WTC11 (cell line): ENCODE measurements around the gene UBL3. TPM values are rescaled to one million over a fixed set of nuclear protein-coding genes. Genes with fewer than 3 reads are reported as not detected.

Experiments
- ATAC-seq: fragments of 200-7000 bp; cut with Tn5 transposase; 2 replicates; pipeline ENCODE4 v1.10.0; 2021; ENCODE audit warnings: mild to moderate bottlenecking, moderate library complexity
- CTCF ChIA-PET: fragments of 300-600 bp; sonication (Branson Sonifier 250); formaldehyde crosslinking; loops from one replicate; lab custom pipeline; 2021; ENCODE audit warnings: antibody characterized with exemption; lab: Charles Lee
- POLR2A ChIA-PET: fragments of 350-600 bp; sonication (Branson Sonifier 250); formaldehyde crosslinking; loops from one replicate; lab custom pipeline; 2021; ENCODE audit warnings: antibody characterized with exemption; lab: Charles Lee
- DNase-seq: peaks from one replicate; pipeline ENCODE4 v3.0.0; 2021; ENCODE audit warnings: low spot score
- H3K27ac Mint-ChIP-seq: 2 replicates; pipeline ENCODE4 v1.8.0; 2021; ENCODE audit warnings: mixed read lengths
- H3K27me3 Mint-ChIP-seq: 2 replicates; pipeline ENCODE4 v1.8.0; 2021; ENCODE audit warnings: low read depth, mild to moderate bottlenecking, moderate library complexity, mixed read lengths
- H3K36me3 Mint-ChIP-seq: 2 replicates; pipeline ENCODE4 v1.8.0; 2021; ENCODE audit warnings: mixed read lengths
- H3K4me1 Mint-ChIP-seq: 2 replicates; pipeline ENCODE4 v1.8.0; 2022; ENCODE audit warnings: mixed read lengths
- H3K4me3 Mint-ChIP-seq: 2 replicates; pipeline ENCODE4 v1.8.0; 2021; ENCODE audit warnings: mild to moderate bottlenecking, moderate library complexity, mixed read lengths
- H3K9me3 Mint-ChIP-seq: 2 replicates; pipeline ENCODE4 v1.8.0; 2021; ENCODE audit warnings: mixed read lengths
- CBFB ChIP-seq: sonication (generic); formaldehyde crosslinking; IDR thresholded peaks from 2 replicates; pipeline ENCODE4 v1.8.1; 2022; ENCODE audit warnings: mild to moderate bottlenecking, low read depth, missing genetic modification reagents
- CREB1 ChIP-seq: sonication (generic); formaldehyde crosslinking; IDR thresholded peaks from 2 replicates; pipeline ENCODE4 v1.8.0; 2023; ENCODE audit warnings: mild to moderate bottlenecking, missing genetic modification reagents
- ESRRA ChIP-seq: sonication (generic); formaldehyde crosslinking; IDR thresholded peaks from 2 replicates; pipeline ENCODE4 v1.8.1; 2022; ENCODE audit warnings: mild to moderate bottlenecking, missing genetic modification reagents, borderline replicate concordance
- FOXJ3 ChIP-seq: sonication (generic); formaldehyde crosslinking; IDR thresholded peaks from 2 replicates; pipeline ENCODE4 v1.9.0; 2021; ENCODE audit warnings: missing genetic modification reagents, mild to moderate bottlenecking, borderline replicate concordance
- FOXP1 ChIP-seq: sonication (generic); formaldehyde crosslinking; IDR thresholded peaks from 2 replicates; pipeline ENCODE4 v1.8.0; 2022; ENCODE audit warnings: missing genetic modification reagents, mild to moderate bottlenecking, moderate library complexity, borderline replicate concordance
- GTF2I ChIP-seq: fragments of 250-450 bp; sonication (Bioruptor Pico); conservative IDR thresholded peaks from 2 replicates; pipeline ENCODE4 v1.4.0; 2021; ENCODE audit warnings: mild to moderate bottlenecking
- JUN ChIP-seq: sonication (generic); formaldehyde crosslinking; IDR thresholded peaks from 2 replicates; pipeline ENCODE4 v1.8.0; 2023; ENCODE audit warnings: mild to moderate bottlenecking, missing genetic modification reagents
- KAT7 ChIP-seq: sonication (generic); formaldehyde crosslinking; IDR thresholded peaks from 2 replicates; pipeline ENCODE4 v1.8.1; 2023; ENCODE audit warnings: missing genetic modification reagents, mild to moderate bottlenecking, borderline replicate concordance
- RELA ChIP-seq: sonication (generic); formaldehyde crosslinking; IDR thresholded peaks from 2 replicates; pipeline ENCODE4 v1.8.1; 2022; ENCODE audit warnings: missing genetic modification reagents, mild to moderate bottlenecking, borderline replicate concordance
- SMAD3 ChIP-seq: sonication (generic); formaldehyde crosslinking; IDR thresholded peaks from 2 replicates; pipeline ENCODE4 v1.8.0; 2022; ENCODE audit warnings: missing genetic modification reagents, mild to moderate bottlenecking, borderline replicate concordance
- TCF7 ChIP-seq: sonication (generic); formaldehyde crosslinking; IDR thresholded peaks from 2 replicates; pipeline ENCODE4 v1.8.0; 2022; ENCODE audit warnings: mild to moderate bottlenecking, low read depth, missing genetic modification reagents, moderate library complexity
- TEAD1 ChIP-seq: sonication (generic); formaldehyde crosslinking; IDR thresholded peaks from 2 replicates; pipeline ENCODE4 v1.8.0; 2022; ENCODE audit warnings: mild to moderate bottlenecking, missing genetic modification reagents
- ZNF232 ChIP-seq: sonication (generic); formaldehyde crosslinking; IDR thresholded peaks from 2 replicates; pipeline ENCODE4 v1.8.0; 2022; ENCODE audit warnings: mild to moderate bottlenecking, missing genetic modification reagents
- ZNF416 ChIP-seq: fragments of 250-450 bp; sonication (Bioruptor Pico); IDR thresholded peaks from 2 replicates; pipeline ENCODE4 v1.9.0; 2021; ENCODE audit warnings: mild to moderate bottlenecking, inconsistent platforms
- total RNA-seq: library from RNA; stranded (reverse); gene quantifications from 3 replicates; pipeline ENCODE4 v1.2.3, GENCODE V29; 2021
- TF ChIP-seq, protein P1 (sequence below): sonication (generic); formaldehyde crosslinking; IDR thresholded peaks from 2 replicates; pipeline ENCODE4 v1.8.1; 2022; ENCODE audit warnings: low read depth, missing genetic modification reagents, borderline replicate concordance
- TF ChIP-seq, protein P2 (sequence below): sonication (generic); formaldehyde crosslinking; IDR thresholded peaks from 2 replicates; pipeline ENCODE4 v1.8.1; 2023; ENCODE audit warnings: mild to moderate bottlenecking, missing genetic modification reagents, moderate library complexity
- TF ChIP-seq, protein P3 (sequence below): sonication (generic); formaldehyde crosslinking; IDR thresholded peaks from 2 replicates; pipeline ENCODE4 v1.8.1; 2022; ENCODE audit warnings: missing genetic modification reagents, borderline replicate concordance
- TF ChIP-seq, protein P4 (sequence below): sonication (generic); formaldehyde crosslinking; IDR thresholded peaks from 2 replicates; pipeline ENCODE4 v1.8.1; 2023; ENCODE audit warnings: mild to moderate bottlenecking, missing genetic modification reagents
- TF ChIP-seq, protein P5 (sequence below): sonication (generic); formaldehyde crosslinking; IDR thresholded peaks from 2 replicates; pipeline ENCODE4 v1.8.0; 2023; ENCODE audit warnings: missing genetic modification reagents
- TF ChIP-seq, protein P6 (sequence below): sonication (generic); formaldehyde crosslinking; IDR thresholded peaks from 2 replicates; pipeline ENCODE4 v1.8.0; 2023; ENCODE audit warnings: missing genetic modification reagents, mild to moderate bottlenecking, borderline replicate concordance

UBL3 gene
- total RNA-seq, 1 experiment from 2014 or later = 15.5 TPM

DNA sequence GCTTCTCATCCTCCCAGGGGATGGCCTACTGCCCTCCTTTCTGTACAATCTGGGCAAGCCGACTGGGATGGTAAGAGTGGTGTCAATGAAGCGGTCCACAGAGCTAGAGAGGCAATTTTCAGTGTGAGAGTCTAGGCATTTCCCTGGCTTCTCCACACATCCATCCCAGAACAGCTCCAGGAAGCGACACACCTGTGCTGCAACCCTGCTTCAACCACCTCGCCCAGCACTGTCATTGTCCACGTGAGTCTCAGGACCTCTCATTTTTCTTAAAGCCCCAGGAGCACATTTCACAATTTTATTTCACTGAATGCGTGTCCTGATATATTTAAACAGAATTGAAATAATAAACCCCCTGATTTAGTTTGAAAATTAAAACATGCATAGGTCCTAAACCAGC lies 15.5 kb upstream of the UBL3 start:
- ChIA-PET CTCF (interaction anchor here (1.0 to 1.4 kb wide), 2 partner anchors 19 to 247 kb away, joined by 3 read pairs; no protein-coding TSS in a partner anchor), POLR2A (no interaction called here)
- Mint-ChIP-seq H3K27me3 (no peaks in the 10 kb centered on the region; the same call in 1 of the 2 replicates), H3K27ac (no peak overlapping the region), H3K36me3 (no peaks in the 10 kb centered on the region), H3K9me3 (0 out of 2 replicates have a peak, but pooled peaks cover 5% of the 10 kb centered on the region), H3K4me3 (no peak overlapping the region), H3K4me1 (peaks cover 7% of the 10 kb centered on the region; the same call in 1 of the 2 replicates)
- DNase-seq (no peak), ATAC-seq (no peak)
- TF ChIP-seq RELA (CRISPR knock-in tag) = no peak
- no peak for TF ChIP-seq TEAD1
- no peak for TF ChIP-seq TCF7 (CRISPR knock-in tag)
- no peak for TF ChIP-seq FOXP1 (CRISPR knock-in tag)
- TF ChIP-seq JUN (CRISPR knock-in tag) = no peak
- no peak for TF ChIP-seq ESRRA (CRISPR knock-in tag)
- TF ChIP-seq, protein P1, sequence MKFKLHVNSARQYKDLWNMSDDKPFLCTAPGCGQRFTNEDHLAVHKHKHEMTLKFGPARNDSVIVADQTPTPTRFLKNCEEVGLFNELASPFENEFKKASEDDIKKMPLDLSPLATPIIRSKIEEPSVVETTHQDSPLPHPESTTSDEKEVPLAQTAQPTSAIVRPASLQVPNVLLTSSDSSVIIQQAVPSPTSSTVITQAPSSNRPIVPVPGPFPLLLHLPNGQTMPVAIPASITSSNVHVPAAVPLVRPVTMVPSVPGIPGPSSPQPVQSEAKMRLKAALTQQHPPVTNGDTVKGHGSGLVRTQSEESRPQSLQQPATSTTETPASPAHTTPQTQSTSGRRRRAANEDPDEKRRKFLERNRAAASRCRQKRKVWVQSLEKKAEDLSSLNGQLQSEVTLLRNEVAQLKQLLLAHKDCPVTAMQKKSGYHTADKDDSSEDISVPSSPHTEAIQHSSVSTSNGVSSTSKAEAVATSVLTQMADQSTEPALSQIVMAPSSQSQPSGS (CRISPR knock-in tag) = no peak
- TF ChIP-seq, protein P2, sequence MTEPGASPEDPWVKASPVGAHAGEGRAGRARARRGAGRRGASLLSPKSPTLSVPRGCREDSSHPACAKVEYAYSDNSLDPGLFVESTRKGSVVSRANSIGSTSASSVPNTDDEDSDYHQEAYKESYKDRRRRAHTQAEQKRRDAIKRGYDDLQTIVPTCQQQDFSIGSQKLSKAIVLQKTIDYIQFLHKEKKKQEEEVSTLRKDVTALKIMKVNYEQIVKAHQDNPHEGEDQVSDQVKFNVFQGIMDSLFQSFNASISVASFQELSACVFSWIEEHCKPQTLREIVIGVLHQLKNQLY (CRISPR knock-in tag) = no peak
- no peak for TF ChIP-seq GTF2I (CRISPR knock-in tag)
- TF ChIP-seq, protein P3, sequence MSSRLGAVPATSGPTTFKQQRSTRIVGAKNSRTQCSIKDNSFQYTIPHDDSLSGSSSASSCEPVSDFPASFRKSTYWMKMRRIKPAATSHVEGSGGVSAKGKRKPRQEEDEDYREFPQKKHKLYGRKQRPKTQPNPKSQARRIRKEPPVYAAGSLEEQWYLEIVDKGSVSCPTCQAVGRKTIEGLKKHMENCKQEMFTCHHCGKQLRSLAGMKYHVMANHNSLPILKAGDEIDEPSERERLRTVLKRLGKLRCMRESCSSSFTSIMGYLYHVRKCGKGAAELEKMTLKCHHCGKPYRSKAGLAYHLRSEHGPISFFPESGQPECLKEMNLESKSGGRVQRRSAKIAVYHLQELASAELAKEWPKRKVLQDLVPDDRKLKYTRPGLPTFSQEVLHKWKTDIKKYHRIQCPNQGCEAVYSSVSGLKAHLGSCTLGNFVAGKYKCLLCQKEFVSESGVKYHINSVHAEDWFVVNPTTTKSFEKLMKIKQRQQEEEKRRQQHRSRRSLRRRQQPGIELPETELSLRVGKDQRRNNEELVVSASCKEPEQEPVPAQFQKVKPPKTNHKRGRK = no peak
- TF ChIP-seq, protein P4, sequence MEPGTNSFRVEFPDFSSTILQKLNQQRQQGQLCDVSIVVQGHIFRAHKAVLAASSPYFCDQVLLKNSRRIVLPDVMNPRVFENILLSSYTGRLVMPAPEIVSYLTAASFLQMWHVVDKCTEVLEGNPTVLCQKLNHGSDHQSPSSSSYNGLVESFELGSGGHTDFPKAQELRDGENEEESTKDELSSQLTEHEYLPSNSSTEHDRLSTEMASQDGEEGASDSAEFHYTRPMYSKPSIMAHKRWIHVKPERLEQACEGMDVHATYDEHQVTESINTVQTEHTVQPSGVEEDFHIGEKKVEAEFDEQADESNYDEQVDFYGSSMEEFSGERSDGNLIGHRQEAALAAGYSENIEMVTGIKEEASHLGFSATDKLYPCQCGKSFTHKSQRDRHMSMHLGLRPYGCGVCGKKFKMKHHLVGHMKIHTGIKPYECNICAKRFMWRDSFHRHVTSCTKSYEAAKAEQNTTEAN (CRISPR knock-in tag) = no peak
- TF ChIP-seq ZNF416 = no peak
- TF ChIP-seq ZNF232 (CRISPR knock-in tag) = no peak
- no peak for TF ChIP-seq KAT7 (CRISPR knock-in tag)
- TF ChIP-seq CBFB (CRISPR knock-in tag) = no peak
- TF ChIP-seq SMAD3 = no peak
- no peak for TF ChIP-seq CREB1
- TF ChIP-seq, protein P5, sequence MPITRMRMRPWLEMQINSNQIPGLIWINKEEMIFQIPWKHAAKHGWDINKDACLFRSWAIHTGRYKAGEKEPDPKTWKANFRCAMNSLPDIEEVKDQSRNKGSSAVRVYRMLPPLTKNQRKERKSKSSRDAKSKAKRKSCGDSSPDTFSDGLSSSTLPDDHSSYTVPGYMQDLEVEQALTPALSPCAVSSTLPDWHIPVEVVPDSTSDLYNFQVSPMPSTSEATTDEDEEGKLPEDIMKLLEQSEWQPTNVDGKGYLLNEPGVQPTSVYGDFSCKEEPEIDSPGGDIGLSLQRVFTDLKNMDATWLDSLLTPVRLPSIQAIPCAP (CRISPR knock-in tag) = no peak
- TF ChIP-seq FOXJ3 (CRISPR knock-in tag) = no peak
- TF ChIP-seq, protein P6, sequence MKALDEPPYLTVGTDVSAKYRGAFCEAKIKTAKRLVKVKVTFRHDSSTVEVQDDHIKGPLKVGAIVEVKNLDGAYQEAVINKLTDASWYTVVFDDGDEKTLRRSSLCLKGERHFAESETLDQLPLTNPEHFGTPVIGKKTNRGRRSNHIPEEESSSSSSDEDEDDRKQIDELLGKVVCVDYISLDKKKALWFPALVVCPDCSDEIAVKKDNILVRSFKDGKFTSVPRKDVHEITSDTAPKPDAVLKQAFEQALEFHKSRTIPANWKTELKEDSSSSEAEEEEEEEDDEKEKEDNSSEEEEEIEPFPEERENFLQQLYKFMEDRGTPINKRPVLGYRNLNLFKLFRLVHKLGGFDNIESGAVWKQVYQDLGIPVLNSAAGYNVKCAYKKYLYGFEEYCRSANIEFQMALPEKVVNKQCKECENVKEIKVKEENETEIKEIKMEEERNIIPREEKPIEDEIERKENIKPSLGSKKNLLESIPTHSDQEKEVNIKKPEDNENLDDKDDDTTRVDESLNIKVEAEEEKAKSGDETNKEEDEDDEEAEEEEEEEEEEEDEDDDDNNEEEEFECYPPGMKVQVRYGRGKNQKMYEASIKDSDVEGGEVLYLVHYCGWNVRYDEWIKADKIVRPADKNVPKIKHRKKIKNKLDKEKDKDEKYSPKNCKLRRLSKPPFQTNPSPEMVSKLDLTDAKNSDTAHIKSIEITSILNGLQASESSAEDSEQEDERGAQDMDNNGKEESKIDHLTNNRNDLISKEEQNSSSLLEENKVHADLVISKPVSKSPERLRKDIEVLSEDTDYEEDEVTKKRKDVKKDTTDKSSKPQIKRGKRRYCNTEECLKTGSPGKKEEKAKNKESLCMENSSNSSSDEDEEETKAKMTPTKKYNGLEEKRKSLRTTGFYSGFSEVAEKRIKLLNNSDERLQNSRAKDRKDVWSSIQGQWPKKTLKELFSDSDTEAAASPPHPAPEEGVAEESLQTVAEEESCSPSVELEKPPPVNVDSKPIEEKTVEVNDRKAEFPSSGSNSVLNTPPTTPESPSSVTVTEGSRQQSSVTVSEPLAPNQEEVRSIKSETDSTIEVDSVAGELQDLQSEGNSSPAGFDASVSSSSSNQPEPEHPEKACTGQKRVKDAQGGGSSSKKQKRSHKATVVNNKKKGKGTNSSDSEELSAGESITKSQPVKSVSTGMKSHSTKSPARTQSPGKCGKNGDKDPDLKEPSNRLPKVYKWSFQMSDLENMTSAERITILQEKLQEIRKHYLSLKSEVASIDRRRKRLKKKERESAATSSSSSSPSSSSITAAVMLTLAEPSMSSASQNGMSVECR (CRISPR knock-in tag) = no peak
